NT2/D1 (cell line): ENCODE data around the gene HMGN5.

Experiments
- SUZ12 ChIP-seq: IDR thresholded peaks from 2 replicates; pipeline ENCODE4 v1.6.1; 2011; ENCODE audit not compliant: insufficient read length, insufficient read depth; ENCODE audit errors: extremely low read depth
- YY1 ChIP-seq: IDR thresholded peaks from 2 replicates; pipeline ENCODE4 v1.6.1; 2011; ENCODE audit not compliant: insufficient read length, insufficient read depth

GRCh38 chrX:81195259-81195658, 6.5 kb downstream of the HMGN5 start:
- TF ChIP-seq SUZ12 (no peak), YY1 (no peak)
